ELR (cell line): ENCODE measurements around the gene HBG1.

Source experiments
- DNase-seq: peaks from one replicate; pipeline ENCODE4 v3.0.0-alpha.2; 2015; ENCODE audit warnings: low read depth

The HBG1 gene

DNA sequence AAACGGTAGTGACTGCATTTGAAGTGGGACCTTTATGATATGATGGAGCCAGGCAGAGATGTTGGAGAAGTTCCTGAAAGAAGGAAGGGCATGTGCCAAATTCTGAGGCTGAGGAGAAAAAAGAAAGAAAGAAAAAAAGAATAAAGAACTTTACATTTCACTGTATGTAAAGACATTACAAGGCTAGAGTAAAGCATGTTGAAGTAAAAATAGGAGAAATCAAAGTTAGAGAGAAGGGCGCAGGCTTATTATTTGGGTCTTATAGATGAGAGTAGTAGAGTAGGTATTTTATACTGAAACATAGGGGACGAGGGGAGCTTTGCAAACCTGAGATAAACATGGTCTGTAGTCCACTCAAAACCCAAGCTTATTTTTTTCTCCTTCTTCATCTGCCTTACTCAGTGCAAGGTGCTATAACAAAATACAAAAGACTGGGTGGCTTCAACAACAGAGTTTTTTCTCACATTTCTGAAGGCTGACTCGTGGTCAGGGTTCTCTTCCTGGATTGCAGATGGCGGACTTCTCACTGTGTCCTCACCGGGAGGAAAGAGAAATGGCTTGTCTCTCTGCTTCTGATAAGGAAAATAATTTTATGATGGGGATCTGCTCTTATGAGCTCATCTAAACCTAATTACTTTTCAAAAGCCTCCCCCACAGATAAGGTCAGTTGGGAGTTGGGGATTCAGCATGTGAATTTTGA is 2.7 kb downstream of the HBG1 start:
- DNase-seq, result peak; percentile 8

DNA sequence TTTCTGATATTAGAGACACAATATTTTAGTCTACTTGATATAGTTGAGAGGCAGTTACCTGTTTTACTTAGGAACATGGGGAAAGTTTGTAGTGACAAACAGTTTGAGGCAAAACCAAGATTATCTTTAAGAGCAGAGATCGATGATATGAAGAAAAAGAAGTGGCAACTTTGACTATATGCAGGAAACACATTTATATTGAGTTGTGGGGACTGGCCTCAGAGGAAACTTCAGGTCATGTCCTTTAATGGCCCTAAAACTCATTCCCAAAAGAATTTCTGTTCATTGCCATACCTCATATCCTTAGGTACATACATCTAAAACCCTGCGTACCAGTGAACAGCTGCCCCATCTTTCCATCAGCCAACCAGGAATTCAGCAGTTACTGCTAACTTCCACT is 4.5 kb downstream of the HBG1 start:
- DNase-seq, result no peak

DNA sequence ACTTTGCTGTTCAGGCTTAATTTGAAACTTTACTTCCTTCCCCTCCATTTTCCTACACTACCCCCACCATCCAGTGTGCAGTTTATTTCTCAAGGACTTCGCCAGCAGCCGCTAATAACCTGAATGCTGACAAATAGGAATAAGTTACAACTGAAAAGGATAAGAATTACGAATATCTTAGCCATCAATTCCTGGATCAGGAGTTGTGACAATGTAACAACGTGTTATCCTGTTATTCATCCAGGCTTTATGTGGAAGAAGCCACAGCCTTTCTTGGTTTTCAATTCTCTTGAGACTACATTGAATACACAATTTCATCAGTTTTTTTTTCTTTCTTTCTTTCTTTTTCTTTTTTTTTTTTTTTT is 5.9 kb downstream of the HBG1 start:
- no peak for DNase-seq

DNA sequence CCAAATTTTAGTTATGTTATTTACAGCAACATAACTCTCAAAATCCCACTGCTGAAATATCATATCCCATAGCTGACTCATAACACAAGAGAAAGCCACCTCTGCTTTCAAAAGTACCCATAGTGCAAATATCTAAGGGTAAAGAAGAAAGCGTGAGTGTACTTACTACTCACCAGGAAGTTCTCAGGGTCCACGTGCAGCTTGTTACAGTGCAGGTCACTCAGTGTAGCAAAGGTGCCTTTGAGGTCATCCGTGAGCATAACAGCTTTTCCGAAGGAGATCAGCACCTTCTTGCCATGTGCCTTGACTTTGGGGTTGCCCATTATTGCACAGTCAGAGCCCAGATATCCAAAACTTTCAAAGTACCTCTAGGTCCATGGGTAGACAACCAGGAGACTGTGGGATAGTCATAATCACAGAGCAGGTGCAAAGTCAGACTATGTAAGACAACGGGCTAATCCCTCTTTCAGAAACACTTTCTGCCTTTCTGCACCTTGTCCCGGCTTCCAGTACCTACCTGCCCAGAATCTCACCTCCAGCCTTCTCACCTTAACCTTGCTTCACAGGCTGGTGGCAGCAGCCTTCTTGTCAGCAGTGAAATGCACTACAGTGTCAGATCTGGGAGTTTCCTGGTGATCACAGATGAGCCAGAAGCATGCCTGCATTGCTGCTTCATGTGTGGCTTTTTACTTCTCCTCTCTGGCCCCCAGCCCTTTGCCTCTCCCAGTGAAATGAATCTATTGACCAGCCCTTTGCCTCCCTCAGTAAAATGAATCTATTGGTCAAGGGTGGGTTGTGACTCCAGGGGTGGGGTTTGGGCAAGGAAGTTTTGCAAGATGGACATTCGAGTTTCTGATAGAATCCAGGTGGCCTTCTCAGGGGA is 6.5 kb downstream of the HBG1 start:
- DNase-seq, result peak; percentile 33

DNA sequence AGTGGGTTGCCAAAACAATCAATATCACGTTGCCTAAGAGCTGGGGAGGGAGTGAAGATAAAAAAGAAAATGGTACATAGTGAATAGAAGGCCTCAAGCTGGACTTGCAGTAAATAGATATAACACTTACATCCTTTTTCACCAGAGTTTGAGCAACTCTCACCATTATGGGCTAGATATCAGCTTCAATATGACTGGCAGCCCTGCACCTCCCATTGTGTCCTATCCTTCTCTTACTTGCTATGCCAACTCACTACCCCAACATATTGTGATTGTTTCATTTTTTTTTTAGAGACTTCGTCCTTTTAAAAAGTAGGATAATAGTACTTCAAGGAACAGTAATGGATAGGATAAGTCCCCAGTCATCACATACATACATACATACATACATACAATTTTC is 7.4 kb downstream of the HBG1 start:
- no peak for DNase-seq

DNA sequence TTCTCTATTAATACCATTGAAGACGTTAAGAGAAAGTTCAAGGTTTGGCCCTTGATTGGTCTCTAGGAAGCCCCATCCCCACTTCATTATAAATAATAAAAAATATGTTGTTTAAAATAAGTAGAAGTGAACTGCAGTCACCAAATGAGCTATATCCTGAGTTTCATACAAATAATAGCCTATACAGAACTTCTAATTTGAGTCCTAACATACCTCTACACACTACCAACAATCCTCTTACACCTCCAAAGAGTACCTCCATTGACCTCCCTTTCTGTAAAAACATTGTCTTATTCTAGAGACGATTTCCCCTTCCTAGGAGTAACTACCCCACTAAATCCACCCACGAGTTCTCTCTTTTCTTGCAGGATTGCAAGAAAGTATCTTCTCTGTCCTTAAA is 8.2 kb downstream of the HBG1 start:
- no peak for DNase-seq

DNA sequence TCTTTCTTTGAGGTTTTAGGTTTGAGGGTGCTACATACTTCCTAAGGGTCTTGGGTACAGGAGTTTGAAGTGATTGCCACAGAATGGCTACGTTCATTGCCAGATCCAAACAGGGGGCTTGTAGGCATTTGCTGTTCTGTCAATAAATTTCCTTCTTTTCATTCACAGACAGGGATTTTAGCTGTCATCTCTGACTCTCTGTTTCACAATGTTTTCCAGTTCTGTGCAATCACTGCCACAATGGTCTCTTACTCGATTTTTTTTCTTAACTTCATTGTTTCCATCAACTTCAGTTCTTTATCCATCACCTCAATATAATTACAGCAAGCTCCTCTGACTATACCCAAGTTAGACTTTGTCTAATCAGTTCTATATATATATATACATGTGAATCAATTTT is 9.2 kb downstream of the HBG1 start:
- DNase-seq, result no peak

DNA sequence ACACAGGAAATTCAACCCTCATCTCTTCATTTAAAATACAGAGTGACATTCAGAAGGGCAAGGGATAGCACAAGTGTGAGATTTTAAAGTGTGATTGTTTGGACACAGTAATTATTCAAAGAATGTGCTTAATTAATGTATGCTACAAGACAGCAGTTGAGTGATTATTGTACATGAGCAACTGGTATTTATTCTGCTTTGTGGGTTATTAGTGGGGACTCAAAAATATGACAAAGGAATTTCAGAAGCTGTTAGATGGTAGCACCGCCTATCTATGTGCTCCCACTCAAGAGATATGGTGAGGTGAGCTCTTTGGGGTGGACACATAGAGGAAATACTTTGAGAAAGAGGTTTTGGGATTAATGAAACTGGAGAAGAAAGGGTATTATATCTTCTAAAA is 9.6 kb downstream of the HBG1 start:
- no peak for DNase-seq

DNA sequence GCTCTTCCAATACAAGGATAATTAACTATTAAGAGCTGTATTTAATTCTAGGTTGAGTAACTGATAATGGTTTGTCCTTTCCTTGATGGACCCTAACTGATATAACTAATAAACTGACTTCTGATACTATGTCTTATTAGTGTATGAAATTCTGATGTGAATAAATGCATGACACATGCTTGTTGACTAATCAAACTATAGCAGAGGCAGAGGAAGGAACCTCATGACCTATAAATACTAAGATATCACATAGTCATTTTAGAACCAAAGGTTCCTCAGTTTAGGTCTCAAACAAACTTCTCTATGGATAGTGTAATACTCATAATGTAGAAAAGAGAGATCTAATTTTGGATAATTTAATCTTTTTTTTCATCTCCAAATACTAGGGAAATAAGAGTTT is 10.6 kb downstream of the HBG1 start:
- DNase-seq, result peak; percentile 40

DNA sequence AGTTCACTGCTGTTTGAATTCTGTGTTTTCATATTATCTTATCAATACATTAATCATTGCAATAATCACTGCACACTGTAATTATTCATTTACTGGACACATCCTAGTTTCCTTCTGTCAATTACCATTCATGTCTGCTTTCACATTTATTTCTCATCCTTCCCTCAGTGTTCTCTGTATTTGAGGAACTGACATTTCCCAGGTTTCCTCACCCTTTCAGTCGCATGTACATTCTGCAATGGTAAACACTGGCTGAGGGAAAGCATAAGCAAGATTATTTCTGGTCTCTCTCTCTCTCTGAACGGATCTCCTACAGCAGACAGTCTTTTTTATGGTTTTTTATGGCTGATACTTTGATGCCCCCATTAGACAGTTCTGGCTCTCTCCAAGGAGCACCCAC is 11.2 kb downstream of the HBG1 start:
- DNase-seq, result no peak

DNA sequence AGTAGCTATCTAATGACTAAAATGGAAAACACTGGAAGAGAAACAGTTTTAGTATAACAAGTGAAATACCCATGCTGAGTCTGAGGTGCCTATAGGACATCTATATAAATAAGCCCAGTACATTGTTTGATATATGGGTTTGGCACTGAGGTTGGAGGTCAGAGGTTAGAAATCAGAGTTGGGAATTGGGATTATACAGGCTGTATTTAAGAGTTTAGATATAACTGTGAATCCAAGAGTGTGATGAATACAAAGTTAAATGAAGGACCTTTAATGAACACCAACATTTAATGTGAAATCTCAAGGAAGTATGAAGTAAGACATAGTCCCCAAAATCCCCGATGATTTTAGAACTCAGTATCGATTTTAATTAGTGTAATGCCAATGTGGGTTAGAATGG is 12.2 kb downstream of the HBG1 start:
- no peak for DNase-seq

DNA sequence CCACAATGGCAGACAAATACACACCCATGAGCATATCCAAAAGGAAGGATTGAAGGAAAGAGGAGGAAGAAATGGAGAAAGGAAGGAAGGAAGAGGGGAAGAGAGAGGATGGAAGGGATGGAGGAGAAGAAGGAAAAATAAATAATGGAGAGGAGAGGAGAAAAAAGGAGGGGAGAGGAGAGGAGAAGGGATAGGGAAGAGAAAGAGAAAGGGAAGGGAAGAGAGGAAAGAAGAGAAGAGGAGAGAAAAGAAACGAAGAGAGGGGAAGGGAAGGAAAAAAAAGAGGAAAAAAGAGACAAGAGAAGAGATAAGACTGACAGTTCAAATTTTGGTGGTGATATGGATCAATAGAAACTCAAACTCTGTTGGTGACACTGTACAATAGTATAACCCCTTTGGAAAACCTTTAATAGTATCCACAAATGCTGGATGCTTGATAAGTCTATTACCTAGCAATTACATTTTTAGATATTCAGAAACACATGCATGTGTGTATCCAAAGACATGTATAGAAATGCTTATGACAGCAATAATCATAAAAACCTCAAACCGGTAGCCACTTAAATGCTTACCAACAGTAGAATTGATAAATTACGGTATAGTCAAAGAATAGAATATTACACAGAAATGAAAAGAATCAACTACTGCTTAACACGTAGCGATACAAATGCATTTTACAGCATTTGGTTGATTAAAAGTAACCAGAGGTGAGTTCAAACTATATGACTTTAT is 14.1 kb downstream of the HBG1 start:
- no peak for DNase-seq

DNA sequence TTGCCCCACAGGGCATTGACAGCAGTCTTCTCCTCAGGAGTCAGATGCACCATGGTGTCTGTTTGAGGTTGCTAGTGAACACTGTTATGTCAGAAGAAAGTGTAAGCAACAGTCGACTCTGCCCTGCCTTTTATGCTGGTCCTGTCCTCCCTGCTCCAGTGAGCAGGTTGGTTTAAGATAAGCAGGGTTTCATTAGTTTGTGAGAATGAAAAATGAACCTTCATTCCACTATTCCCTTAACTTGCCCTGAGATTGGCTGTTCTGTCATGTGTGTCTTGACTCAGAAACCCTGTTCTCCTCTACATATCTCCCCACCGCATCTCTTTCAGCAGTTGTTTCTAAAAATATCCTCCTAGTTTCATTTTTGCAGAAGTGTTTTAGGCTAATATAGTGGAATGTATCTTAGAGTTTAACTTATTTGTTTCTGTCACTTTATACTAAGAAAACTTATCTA is 15.2 kb downstream of the HBG1 start, which contains the start of gene HBD:
HBD (minus strand) TSS at position 103 of the 454 bp plus-strand sequence; CDS start at position 53, 50 bp downstream.
- peak; percentile 23 for DNase-seq

DNA sequence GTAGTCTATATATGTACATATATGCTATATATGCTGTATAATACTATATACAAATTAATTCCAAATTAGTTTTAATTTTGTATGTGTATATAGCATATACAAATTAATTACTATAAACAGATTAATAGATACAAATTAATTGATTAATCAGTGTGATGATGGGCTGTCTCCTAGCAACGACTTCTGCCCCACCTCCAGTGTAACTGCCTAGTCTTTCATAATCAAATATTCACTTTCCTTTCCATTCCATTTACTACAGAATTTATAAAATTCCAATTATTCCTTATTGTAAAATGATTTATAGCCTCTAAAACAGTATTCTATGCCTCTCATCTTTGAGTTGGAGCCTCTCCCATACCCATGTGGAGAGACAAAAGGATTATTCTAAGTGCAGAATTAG is 16.4 kb downstream of the HBG1 start:
- DNase-seq, result no peak

DNA sequence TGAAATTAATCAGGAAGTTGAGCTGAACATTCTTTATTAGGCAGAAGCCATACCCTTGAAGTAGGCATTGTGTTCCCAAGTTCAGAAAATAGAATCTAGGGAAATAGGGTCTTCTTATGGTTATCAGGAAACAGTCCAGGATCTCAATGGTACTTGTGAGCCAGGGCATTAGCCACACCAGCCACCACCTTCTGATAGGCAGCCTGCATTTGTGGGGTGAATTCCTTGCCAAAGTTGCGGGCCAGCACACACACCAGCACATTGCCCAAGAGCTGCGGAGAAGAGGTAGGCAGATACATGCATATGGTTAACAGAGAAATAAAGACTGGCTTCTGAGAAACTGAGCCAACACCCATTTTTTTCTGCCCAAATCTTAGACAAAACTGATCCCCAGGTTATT is 16.8 kb downstream of the HBG1 start:
- no peak for DNase-seq

DNA sequence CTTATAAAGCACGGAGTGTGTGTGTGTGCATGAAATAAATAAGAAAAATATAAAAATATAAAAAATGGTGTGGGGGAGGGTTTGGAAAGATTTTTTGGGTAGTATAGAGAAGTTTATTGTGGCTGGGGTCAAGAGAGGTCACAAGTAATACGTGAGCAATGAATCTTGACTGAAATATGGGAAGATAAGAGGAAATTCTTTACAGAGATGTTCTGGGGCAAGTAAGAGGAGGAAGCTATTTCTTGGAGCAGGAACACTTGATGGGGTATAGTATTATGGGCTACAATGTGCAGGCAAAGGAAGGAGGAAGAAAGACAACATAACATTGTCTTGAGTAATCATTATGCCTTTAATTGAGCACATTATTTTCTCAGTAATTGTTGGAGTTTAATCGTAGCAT is 17.5 kb downstream of the HBG1 start:
- DNase-seq, result no peak

DNA sequence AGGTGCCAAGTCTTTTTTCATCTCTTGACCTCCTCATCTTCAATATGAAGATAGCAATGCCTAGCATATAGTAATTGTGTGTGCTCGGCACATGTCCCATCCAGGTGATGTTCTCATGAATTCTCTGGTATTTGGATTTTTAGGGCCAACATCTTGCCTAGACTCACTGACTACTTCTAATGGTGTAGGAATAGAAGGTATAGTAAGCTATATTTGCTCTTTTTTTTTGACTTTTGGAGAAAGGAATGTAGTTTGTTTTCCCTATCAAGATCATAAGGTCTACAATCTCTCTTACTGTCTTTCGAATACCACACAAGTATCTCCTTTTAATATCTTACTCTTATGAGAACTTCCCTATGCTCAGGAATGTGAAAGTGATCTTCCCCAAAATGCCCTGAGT is 18.5 kb downstream of the HBG1 start:
- DNase-seq, result no peak

DNA sequence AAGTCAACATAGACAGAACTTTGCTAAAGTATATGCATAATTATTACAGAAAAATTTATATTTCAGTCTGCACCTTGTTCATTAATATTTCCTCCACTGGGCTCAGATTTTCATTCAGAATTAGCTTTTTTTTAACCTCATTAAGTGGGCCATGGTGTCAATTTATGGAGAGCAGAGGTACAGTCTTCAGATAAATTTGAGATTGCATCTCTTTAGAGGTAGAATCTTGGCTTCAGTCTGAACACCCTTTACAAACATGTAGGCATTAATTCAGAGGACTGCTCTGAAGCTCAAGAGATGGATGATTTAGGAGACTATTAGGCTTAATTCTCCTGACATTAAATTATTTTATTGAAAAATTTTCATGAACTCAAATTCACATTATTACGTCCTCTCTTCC is 19.4 kb downstream of the HBG1 start:
- no peak for DNase-seq

DNA sequence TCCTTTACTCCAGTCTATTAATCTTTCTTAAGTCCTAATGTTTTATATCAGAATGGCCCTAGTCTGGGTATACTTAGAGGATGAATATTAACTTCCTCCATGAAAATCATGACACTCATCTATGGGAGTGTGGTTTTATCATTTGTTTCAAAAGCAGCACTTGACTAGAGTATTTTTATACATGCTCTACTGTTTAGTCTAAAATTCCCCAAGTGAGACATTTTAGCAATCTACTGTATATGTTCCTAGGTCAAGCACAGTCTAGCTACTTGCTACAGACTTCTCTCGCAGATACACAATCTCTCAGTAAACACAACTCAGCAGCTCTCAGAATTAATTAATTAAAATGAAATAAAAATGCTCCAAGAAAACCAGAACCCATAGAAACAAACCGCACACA is 19.9 kb downstream of the HBG1 start:
- DNase-seq, result no peak

DNA sequence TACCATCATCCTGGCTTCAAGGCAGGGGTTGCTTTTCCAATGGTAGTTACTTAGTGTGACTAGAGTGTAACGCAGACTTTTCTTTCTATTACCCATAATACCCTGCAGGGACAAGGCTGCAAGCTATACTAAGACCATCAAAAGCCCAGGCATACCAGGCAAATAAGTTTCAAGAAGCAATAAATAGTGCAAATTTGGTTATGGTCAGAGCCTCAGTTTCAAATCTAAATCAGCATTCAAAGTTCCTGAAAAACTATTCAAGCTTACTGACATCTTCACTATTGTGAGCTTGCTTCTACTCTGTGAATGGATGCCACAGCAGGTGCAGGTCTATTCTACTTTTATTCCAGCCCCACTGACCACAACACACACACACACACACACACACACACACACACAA is 20.3 kb downstream of the HBG1 start:
- DNase-seq, result no peak

DNA sequence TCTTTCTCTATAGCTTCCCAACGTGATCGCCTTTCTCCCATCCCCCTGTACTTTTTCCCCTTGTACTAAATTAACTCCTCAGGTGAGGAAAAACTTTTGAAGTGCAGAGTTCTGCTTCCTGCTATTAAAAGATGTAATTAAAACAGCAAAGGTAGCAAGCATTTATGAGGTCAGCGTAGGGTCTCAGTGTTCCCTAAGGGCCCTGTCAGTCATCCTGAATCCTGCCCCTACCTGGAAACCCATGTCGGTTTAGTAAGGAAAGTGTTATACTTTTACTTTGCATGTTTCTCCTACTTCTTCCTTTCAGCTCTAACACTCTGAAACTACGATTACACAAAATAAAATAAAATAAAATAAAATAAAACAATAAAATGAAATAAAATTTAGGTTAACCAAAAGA is 21.5 kb downstream of the HBG1 start:
- no peak for DNase-seq

DNA sequence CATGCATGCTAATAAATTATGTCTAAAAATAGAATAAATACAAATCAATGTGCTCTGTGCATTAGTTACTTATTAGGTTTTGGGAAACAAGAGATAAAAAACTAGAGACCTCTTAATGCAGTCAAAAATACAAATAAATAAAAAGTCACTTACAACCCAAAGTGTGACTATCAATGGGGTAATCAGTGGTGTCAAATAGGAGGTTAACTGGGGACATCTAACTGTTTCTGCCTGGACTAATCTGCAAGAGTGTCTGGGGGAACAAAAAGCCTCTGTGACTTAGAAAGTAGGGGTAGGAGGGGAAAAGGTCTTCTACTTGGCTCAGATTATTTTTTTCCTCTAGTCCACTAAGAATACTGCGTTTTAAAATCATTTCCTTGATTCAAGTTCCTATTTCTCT is 22.0 kb downstream of the HBG1 start:
- no peak for DNase-seq
